ENCODE results near the gene BCO1. TPM values are rescaled to one million over a fixed set of nuclear protein-coding genes. Genes with fewer than 3 reads are reported as not detected.

The BCO1 gene
- not detected in 2 replicates for total RNA-seq

GRCh38 chr16:81238296-81239011, at the start of gene BCO1:
BCO1 (plus strand) TSS chr16:81238689; CDS start chr16:81238909, 220 bp downstream.

GRCh38 chr16:81314603-81315270, 76.2 kb downstream of the BCO1 start, which contains the start of gene GAN:
GAN (plus strand) TSS chr16:81314962; CDS start chr16:81315114, 152 bp downstream.

Other genes with a start within 250 kb of the BCO1 start
- gene CMC2, start 231.8 kb upstream of the BCO1 start, total RNA-seq, result 40.7 and 41.7 TPM in 2 replicates
- gene CENPN, start 231.5 kb upstream of the BCO1 start, total RNA-seq, result 7.5 and 8.5 TPM in 2 replicates
- gene ATMIN, start 202.8 kb upstream of the BCO1 start, total RNA-seq, result 51.5 and 57.8 TPM in 2 replicates
- 0.34 and 0.50 TPM in 2 replicates for gene C16orf46, start 161.5 kb upstream of the BCO1 start, total RNA-seq
- gene GCSH, start 142.3 kb upstream of the BCO1 start, total RNA-seq, result 20.2 TPM in 2 replicates
- gene GAN, start 76.3 kb downstream of the BCO1 start, total RNA-seq, result 25.3 and 26.3 TPM in 2 replicates
- gene CMIP, start 206.1 kb downstream of the BCO1 start, total RNA-seq, result 14.4 and 74.0 TPM in 2 replicates